Spinal cord (tissue), 10 donors: ENCODE measurements around the gene AP1AR. TPM values are rescaled to one million over a fixed set of nuclear protein-coding genes. Genes with fewer than 3 reads are reported as not detected.
A peak's percentile ranks its signal among the peaks of the same experiment; 100 is the strongest.

Source experiments
- DNase-seq, 6 donors: peaks; one replicate each; pipeline versions ENCODE4 v3.0.0 to v3.0.0-alpha.2; 2013 to 2015; ENCODE audit warnings: low spot score in 6 of 6, low read depth in 4 of 6
- H3K27ac ChIP-seq: one replicate; pipeline ENCODE4 v1.5.1; 2013; ENCODE audit warnings: low read depth, low read length, control low read depth
- H3K27me3 ChIP-seq: one replicate; pipeline ENCODE4 v1.6.1; 2013; ENCODE audit warnings: low read length; ENCODE audit not compliant: control insufficient read depth, insufficient read depth
- H3K36me3 ChIP-seq: one replicate; pipeline ENCODE4 v1.6.1; 2013; ENCODE audit warnings: low read length; ENCODE audit not compliant: control insufficient read depth, insufficient read depth
- H3K4me1 ChIP-seq: one replicate; pipeline ENCODE4 v1.6.1; 2013; ENCODE audit warnings: low read length; ENCODE audit not compliant: control insufficient read depth, insufficient read depth
- H3K4me3 ChIP-seq: one replicate; pipeline ENCODE4 v1.5.1; 2013; ENCODE audit warnings: low read depth, low read length, control low read depth
- H3K9me3 ChIP-seq: one replicate; pipeline ENCODE4 v1.6.1; 2013; ENCODE audit warnings: low read length; ENCODE audit not compliant: control insufficient read depth, insufficient read depth
- WGBS: methylation state at CpG from one replicate; pipeline ENCODE4 v1.1.5; 2013; ENCODE audit warnings: missing lambda C conversion rate; ENCODE audit not compliant: insufficient coverage; 5-methylcytosine and 5-hydroxymethylcytosine counted together
- long read RNA-seq, 4 donors: transcript quantifications; one replicate each; lab custom pipeline, GENCODE V29; 2026
- polyA plus RNA-seq, 2 donors: library from polyadenylated mRNA; unstranded; fragments of 120-200 nt; gene quantifications; one replicate each; pipeline ENCODE4 v1.2.1, GENCODE V29; 2013; ENCODE audit not compliant: insufficient read length in 2 of 2
- total RNA-seq, 2 donors: library from RNA; depleted of rRNA in 1 of 2; stranded (reverse); fragments of 120-200 nt in 1 of 2; fragments of >200 nt in 1 of 2; gene quantifications; one replicate each; pipeline versions ENCODE4 v1.2.3 to v1.2.4, GENCODE V29; 2013 to 2014
- donor health status: healthy.

AP1AR gene, protein sequence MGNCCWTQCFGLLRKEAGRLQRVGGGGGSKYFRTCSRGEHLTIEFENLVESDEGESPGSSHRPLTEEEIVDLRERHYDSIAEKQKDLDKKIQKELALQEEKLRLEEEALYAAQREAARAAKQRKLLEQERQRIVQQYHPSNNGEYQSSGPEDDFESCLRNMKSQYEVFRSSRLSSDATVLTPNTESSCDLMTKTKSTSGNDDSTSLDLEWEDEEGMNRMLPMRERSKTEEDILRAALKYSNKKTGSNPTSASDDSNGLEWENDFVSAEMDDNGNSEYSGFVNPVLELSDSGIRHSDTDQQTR
- total RNA-seq (10 to 100 TPM; 17.3 to 49.5 TPM), polyA plus RNA-seq (10 to 100 TPM; 29.6 to 35.9 TPM)
- long read RNA-seq, donor 1, partial matches to known transcripts: 0 of 7 reads
- long read RNA-seq, donor 1, other reads (novel, unspliced or antisense): 0 of 7 reads
- long read RNA-seq, donor 2, partial matches to known transcripts: 0 of 3 reads
- long read RNA-seq, donor 2, other reads (novel, unspliced or antisense): 0 of 3 reads
- long read RNA-seq, donor 3, partial matches to known transcripts: 6 of 9 reads
- long read RNA-seq, donor 3, other reads (novel, unspliced or antisense): 0 of 9 reads
- long read RNA-seq, donor 4, partial matches to known transcripts: 0 of 6 reads
- long read RNA-seq, donor 4, other reads (novel, unspliced or antisense): 0 of 6 reads

GRCh38 chr4:112231779-112232713 lies at the start of gene AP1AR:
Gene AP1AR (plus strand): TSS chr4:112231787. CDS start chr4:112232092, 305 bp downstream.
- Histone ChIP-seq H3K27me3 (no peaks in the 10 kb centered on the region), H3K4me3 (peak within 1 kb of the TSS; percentile 98), H3K9me3 (no peaks in the 10 kb centered on the region), H3K4me1 (no peaks in the 10 kb centered on the region), H3K36me3 (no peaks in the 10 kb centered on the region), H3K27ac (peak within 1 kb of the TSS; percentile 99)
- under 1% methylated on average over 67 of the region's 70 CpGs for WGBS
- peak; percentile 49 to 94 (median 66) for DNase-seq

DNA sequence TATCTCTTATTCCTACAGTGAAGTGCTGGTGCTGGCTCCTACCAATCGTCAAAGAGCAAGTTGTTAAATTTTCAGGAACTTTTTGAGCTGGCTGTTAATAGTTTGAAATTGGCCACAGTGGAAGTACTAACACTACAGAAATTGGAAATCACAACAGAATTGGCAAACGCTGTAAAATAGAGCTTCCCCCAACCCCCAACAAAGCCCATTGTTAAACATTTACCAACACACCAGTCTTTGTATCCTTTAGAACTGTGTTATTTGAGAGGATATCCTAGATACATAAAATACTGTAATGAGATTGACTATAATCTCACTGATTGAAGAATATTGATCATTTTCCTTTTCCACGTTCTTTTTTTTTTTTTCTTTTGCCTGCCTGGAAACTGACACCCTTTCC lies 49.0 kb upstream of the AP1AR start:
- Histone ChIP-seq H3K27ac (no peak overlapping the region), H3K36me3 (no peaks in the 10 kb centered on the region), H3K27me3 (no peaks in the 10 kb centered on the region), H3K4me3 (no peak overlapping the region), H3K9me3 (no peaks in the 10 kb centered on the region), H3K4me1 (no peaks in the 10 kb centered on the region)
- WGBS: no CpG with 5 or more reads among the region's 3 CpGs
- DNase-seq: no peak

DNA sequence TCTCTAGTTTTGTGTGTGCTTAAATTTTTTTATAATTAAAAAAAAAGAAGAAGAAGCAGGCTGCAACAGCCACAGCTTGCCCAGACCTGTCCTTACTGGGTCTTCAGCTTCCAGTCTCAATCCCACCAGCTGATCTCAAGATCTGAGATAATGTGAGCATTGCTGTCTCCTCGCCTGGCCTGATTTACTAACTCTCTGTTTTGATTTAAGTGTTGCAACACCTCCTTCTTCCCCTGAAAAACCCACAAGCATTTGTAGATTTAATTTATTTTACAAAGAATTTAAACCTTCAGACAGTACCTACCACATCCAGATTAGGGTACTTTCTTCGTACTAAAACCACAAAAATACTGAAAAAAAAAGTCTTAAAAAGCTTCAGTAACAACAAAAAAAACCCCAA lies 48.3 kb upstream of the AP1AR start:
- H3K9me3 ChIP-seq: no peaks in the 10 kb centered on the region
- H3K27me3 ChIP-seq: no peaks in the 10 kb centered on the region
- no peaks in the 10 kb centered on the region for H3K4me1 ChIP-seq
- H3K36me3 ChIP-seq: no peaks in the 10 kb centered on the region
- no peak overlapping the region for H3K4me3 ChIP-seq
- no CpG with 5 or more reads among the region's 2 CpGs for WGBS
- no peak overlapping the region for H3K27ac ChIP-seq
- no peak for DNase-seq

- Histone ChIP-seq H3K36me3 (no peaks in the 10 kb centered on the region), H3K27ac (no peak overlapping the region), H3K9me3 (no peaks in the 10 kb centered on the region), H3K4me1 (no peaks in the 10 kb centered on the region), H3K4me3 (no peak overlapping the region), H3K27me3 (no peaks in the 10 kb centered on the region)
- no peak for DNase-seq
- WGBS: no CpG with 5 or more reads among the region's 1 CpG
Observed at GRCh38 chr4:112184438-112184837, 47.1 kb upstream of the AP1AR start.

GRCh38 chr4:112185334-112185733 lies 46.3 kb upstream of the AP1AR start:
- Histone ChIP-seq H3K9me3 (no peaks in the 10 kb centered on the region), H3K27me3 (no peaks in the 10 kb centered on the region), H3K36me3 (no peaks in the 10 kb centered on the region), H3K27ac (no peak overlapping the region), H3K4me1 (no peaks in the 10 kb centered on the region), H3K4me3 (no peak overlapping the region)
- DNase-seq: no peak
- no CpG with 5 or more reads among the region's 2 CpGs for WGBS

- H3K9me3 ChIP-seq: no peaks in the 10 kb centered on the region
- no peaks in the 10 kb centered on the region for H3K4me1 ChIP-seq
- no peaks in the 10 kb centered on the region for H3K36me3 ChIP-seq
- 90% methylated on average over 2 of the region's 8 CpGs for WGBS
- no peak overlapping the region for H3K4me3 ChIP-seq
- no peaks in the 10 kb centered on the region for H3K27me3 ChIP-seq
- no peak overlapping the region for H3K27ac ChIP-seq
- DNase-seq: no peak
Observed at GRCh38 chr4:112185740-112186670, 45.6 kb upstream of the AP1AR start.

DNA sequence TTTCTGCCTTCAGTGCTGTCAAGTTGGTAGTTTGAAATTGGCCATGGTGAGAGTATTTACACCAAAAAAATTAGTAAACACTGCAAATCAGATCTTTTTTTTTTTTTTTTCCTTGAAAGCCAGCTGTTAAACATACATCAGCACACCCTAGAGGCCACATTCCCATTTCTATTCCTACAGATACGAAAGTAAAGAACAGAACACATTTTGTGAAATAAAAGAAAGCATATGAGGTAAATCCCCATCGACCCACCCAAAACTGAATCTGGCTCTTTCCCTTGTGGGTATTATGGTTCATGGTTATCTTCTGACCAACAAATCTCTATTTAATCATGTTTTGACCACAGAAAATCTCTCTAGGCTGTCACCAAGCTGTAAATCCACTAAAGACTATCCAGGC lies 41.8 kb upstream of the AP1AR start:
- H3K27ac ChIP-seq: no peak overlapping the region
- no peaks in the 10 kb centered on the region for H3K9me3 ChIP-seq
- no CpG with 5 or more reads among the region's 2 CpGs for WGBS
- DNase-seq: peak in 1 of 6 donors; percentile 23
- no peaks in the 10 kb centered on the region for H3K27me3 ChIP-seq
- no peak overlapping the region for H3K4me3 ChIP-seq
- H3K36me3 ChIP-seq: no peaks in the 10 kb centered on the region
- no peaks in the 10 kb centered on the region for H3K4me1 ChIP-seq

GRCh38 chr4:112190684-112191083 lies 40.9 kb upstream of the AP1AR start:
- no peaks in the 10 kb centered on the region for H3K9me3 ChIP-seq
- no peaks in the 10 kb centered on the region for H3K36me3 ChIP-seq
- no peaks in the 10 kb centered on the region for H3K4me1 ChIP-seq
- no peaks in the 10 kb centered on the region for H3K27me3 ChIP-seq
- 87% methylated on average over 6 of the region's 8 CpGs for WGBS
- no peak for DNase-seq
- H3K4me3 ChIP-seq: no peak overlapping the region
- no peak overlapping the region for H3K27ac ChIP-seq
